Measurements from ENCODE around the gene KDF1. TPM values are rescaled to one million over a fixed set of nuclear protein-coding genes. Genes with fewer than 3 reads are reported as not detected.

KDF1 gene
- total and polyA plus RNA-seq, 2 of the 13 experiments (the other 11 are each of a cell fraction or from before 2014, with no cell fraction given) = 1.9 to 4.9 TPM

DNA sequence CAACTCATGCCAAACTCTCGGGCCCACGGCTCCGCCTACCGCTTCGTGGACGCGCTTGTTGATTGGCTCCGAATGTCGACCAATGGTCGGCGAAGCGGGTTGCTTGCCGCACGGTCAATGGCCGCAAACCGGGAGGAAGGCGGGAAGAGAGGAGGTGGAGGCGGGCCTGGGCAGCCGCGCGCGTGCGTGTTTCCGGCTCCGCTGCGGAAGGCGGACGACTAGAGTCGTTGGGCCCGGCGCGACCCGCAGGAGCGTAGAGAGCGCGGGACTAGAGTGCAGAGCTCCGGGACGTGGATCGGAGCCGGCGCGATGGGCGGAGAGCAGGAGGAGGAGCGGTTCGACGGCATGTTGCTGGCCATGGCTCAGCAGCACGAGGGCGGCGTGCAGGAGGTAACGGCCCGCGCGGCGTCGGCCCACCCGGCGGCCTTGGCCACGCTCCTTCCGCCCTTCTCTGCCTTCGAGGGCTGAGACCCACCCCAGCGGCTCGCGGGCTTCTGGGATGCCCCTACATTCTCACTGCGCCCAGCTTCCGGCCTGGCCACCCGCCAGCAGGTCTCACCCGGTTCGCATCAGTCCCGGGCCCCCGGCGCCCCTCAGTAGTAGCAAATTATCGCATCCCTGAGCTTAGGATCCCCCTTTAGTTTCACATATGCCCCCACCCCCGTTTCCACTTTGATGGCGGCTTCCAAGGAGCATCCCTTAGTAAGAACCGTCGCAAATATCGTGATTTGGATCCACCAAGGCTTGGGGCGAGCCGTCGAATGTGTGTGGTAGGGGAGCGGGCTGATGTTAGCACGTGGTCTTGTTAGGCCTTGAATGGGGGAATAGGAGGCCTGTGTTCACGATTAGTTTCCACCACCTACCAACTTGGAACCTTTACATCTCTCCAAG, 38.5 kb downstream of the KDF1 start, which contains the start of gene NUDC (continued):
- TF ChIP-seq, protein P1, sequence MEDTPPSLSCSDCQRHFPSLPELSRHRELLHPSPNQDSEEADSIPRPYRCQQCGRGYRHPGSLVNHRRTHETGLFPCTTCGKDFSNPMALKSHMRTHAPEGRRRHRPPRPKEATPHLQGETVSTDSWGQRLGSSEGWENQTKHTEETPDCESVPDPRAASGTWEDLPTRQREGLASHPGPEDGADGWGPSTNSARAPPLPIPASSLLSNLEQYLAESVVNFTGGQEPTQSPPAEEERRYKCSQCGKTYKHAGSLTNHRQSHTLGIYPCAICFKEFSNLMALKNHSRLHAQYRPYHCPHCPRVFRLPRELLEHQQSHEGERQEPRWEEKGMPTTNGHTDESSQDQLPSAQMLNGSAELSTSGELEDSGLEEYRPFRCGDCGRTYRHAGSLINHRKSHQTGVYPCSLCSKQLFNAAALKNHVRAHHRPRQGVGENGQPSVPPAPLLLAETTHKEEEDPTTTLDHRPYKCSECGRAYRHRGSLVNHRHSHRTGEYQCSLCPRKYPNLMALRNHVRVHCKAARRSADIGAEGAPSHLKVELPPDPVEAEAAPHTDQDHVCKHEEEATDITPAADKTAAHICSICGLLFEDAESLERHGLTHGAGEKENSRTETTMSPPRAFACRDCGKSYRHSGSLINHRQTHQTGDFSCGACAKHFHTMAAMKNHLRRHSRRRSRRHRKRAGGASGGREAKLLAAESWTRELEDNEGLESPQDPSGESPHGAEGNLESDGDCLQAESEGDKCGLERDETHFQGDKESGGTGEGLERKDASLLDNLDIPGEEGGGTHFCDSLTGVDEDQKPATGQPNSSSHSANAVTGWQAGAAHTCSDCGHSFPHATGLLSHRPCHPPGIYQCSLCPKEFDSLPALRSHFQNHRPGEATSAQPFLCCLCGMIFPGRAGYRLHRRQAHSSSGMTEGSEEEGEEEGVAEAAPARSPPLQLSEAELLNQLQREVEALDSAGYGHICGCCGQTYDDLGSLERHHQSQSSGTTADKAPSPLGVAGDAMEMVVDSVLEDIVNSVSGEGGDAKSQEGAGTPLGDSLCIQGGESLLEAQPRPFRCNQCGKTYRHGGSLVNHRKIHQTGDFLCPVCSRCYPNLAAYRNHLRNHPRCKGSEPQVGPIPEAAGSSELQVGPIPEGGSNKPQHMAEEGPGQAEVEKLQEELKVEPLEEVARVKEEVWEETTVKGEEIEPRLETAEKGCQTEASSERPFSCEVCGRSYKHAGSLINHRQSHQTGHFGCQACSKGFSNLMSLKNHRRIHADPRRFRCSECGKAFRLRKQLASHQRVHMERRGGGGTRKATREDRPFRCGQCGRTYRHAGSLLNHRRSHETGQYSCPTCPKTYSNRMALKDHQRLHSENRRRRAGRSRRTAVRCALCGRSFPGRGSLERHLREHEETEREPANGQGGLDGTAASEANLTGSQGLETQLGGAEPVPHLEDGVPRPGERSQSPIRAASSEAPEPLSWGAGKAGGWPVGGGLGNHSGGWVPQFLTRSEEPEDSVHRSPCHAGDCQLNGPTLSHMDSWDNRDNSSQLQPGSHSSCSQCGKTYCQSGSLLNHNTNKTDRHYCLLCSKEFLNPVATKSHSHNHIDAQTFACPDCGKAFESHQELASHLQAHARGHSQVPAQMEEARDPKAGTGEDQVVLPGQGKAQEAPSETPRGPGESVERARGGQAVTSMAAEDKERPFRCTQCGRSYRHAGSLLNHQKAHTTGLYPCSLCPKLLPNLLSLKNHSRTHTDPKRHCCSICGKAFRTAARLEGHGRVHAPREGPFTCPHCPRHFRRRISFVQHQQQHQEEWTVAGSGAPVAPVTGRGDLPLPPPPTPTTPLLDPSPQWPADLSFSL (CRISPR knock-in tag; IDR thresholded peaks at IDR 0.05) = no peak
- peak; percentile 90; the same call in 1 of the 2 replicates for TF ChIP-seq ZNF773 (CRISPR knock-in tag; IDR thresholded peaks at IDR 0.05; ENCODE audit: borderline replicate concordance)
- TF ChIP-seq, protein P2, sequence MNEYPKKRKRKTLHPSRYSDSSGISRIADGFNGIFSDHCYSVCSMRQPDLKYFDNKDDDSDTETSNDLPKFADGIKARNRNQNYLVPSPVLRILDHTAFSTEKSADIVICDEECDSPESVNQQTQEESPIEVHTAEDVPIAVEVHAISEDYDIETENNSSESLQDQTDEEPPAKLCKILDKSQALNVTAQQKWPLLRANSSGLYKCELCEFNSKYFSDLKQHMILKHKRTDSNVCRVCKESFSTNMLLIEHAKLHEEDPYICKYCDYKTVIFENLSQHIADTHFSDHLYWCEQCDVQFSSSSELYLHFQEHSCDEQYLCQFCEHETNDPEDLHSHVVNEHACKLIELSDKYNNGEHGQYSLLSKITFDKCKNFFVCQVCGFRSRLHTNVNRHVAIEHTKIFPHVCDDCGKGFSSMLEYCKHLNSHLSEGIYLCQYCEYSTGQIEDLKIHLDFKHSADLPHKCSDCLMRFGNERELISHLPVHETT (CRISPR knock-in tag; conservative IDR thresholded peaks at IDR 0.05) = peak; percentile 38; the same call in 1 of the 2 replicates
- TF ChIP-seq NR2C2 (CRISPR knock-in tag; IDR thresholded peaks at IDR 0.05; ENCODE audit: borderline replicate concordance) = no peak
- TF ChIP-seq, protein P3, sequence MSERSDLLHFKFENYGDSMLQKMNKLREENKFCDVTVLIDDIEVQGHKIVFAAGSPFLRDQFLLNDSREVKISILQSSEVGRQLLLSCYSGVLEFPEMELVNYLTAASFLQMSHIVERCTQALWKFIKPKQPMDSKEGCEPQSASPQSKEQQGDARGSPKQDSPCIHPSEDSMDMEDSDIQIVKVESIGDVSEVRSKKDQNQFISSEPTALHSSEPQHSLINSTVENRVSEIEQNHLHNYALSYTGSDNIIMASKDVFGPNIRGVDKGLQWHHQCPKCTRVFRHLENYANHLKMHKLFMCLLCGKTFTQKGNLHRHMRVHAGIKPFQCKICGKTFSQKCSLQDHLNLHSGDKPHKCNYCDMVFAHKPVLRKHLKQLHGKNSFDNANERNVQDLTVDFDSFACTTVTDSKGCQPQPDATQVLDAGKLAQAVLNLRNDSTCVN (CRISPR knock-in tag; IDR thresholded peaks at IDR 0.05; ENCODE audit: borderline replicate concordance) = no peak; the same call in 1 of the 2 replicates
- TF ChIP-seq, protein P4, sequence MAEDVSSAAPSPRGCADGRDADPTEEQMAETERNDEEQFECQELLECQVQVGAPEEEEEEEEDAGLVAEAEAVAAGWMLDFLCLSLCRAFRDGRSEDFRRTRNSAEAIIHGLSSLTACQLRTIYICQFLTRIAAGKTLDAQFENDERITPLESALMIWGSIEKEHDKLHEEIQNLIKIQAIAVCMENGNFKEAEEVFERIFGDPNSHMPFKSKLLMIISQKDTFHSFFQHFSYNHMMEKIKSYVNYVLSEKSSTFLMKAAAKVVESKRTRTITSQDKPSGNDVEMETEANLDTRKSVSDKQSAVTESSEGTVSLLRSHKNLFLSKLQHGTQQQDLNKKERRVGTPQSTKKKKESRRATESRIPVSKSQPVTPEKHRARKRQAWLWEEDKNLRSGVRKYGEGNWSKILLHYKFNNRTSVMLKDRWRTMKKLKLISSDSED (CRISPR knock-in tag; IDR thresholded peaks at IDR 0.05) = 0 out of 2 replicates have a peak, but pooled peaks have one; percentile 6
- no peak for TF ChIP-seq REPIN1 (CRISPR knock-in tag; IDR thresholded peaks at IDR 0.05; ENCODE audit: borderline replicate concordance, low read depth)
- no peak for TF ChIP-seq ZNF260 (CRISPR knock-in tag; IDR thresholded peaks at IDR 0.05; ENCODE audit: borderline replicate concordance, low read depth)
- TF ChIP-seq ZMYM2 (CRISPR knock-in tag; IDR thresholded peaks at IDR 0.05) = peak; percentile 61
- no peak for TF ChIP-seq SOX6 (IDR thresholded peaks at IDR 0.05)
- TF ChIP-seq SOX6 (CRISPR knock-in tag; IDR thresholded peaks at IDR 0.05) = peak; percentile 71
- no peak for TF ChIP-seq ZNF569 (CRISPR knock-in tag; IDR thresholded peaks at IDR 0.05; ENCODE audit: borderline replicate concordance)
- TF ChIP-seq HNRNPK (IDR thresholded peaks at IDR 0.05; ENCODE audit: low read depth, low read length, poor library complexity, severe bottlenecking) = no peak
- TF ChIP-seq ZBTB3 (CRISPR knock-in tag; IDR thresholded peaks at IDR 0.05; ENCODE audit: borderline replicate concordance, low read depth) = no peak; the same call in 1 of the 2 replicates
- TF ChIP-seq, protein P5, sequence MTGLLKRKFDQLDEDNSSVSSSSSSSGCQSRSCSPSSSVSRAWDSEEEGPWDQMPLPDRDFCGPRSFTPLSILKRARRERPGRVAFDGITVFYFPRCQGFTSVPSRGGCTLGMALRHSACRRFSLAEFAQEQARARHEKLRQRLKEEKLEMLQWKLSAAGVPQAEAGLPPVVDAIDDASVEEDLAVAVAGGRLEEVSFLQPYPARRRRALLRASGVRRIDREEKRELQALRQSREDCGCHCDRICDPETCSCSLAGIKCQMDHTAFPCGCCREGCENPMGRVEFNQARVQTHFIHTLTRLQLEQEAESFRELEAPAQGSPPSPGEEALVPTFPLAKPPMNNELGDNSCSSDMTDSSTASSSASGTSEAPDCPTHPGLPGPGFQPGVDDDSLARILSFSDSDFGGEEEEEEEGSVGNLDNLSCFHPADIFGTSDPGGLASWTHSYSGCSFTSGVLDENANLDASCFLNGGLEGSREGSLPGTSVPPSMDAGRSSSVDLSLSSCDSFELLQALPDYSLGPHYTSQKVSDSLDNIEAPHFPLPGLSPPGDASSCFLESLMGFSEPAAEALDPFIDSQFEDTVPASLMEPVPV (CRISPR knock-in tag; IDR thresholded peaks at IDR 0.05) = peak; percentile 90
